IMR-90 (cell line): ENCODE measurements around the gene INAVA. TPM values are rescaled to one million over a fixed set of nuclear protein-coding genes. Genes with fewer than 3 reads are reported as not detected.

Experiments used
- ATAC-seq: fragments of 200-7000 bp; cut with Tn5 transposase; 2 replicates; pipeline ENCODE4 v1.9.1; 2020; ENCODE audit warnings: low read depth, mild to moderate bottlenecking, moderate library complexity
- BruUV-seq: library from RNA; stranded (reverse); fragments of 400-500 nt; replicated peaks from 2 replicates; lab custom pipeline; 2021; lab: Mats Ljungman, UMichigan
- CTCF ChIA-PET: fragments of 300-600 bp; formaldehyde crosslinking; extraction: SDS; loops from one replicate; lab custom pipeline; 2021; ENCODE audit warnings: antibody characterized with exemption; lab: Yijun Ruan, JAX
- POLR2A ChIA-PET: fragments of 300-600 bp; sonication (Branson Sonifier 250); formaldehyde crosslinking; loops from one replicate; lab custom pipeline; 2022; ENCODE audit warnings: antibody characterized with exemption; ENCODE audit not compliant: unreplicated experiment; lab: Charles Lee
- DNase-seq: peaks from one replicate; pipeline ENCODE4 v3.0.0; 2013
- H2AFZ ChIP-seq: replicated peaks from 2 replicates; pipeline ENCODE3; 2013; ENCODE audit warnings: low read length, mild to moderate bottlenecking; ENCODE audit not compliant: poor library complexity
- H2AK5ac ChIP-seq: 2 replicates; pipeline ENCODE4 v1.6.1; 2013; ENCODE audit warnings: low read depth, low read length, inconsistent platforms
- H2AK9ac ChIP-seq: replicated peaks from 2 replicates; pipeline ENCODE3; 2013; ENCODE audit warnings: mild to moderate bottlenecking, low read depth, low read length, moderate library complexity; ENCODE audit not compliant: poor library complexity
- H2BK120ac ChIP-seq: 2 replicates; pipeline ENCODE4 v1.6.1; 2013; ENCODE audit warnings: low read depth, low read length, inconsistent platforms
- H2BK15ac ChIP-seq: 3 replicates; pipeline ENCODE4 v1.6.1; 2013; ENCODE audit warnings: low read depth, low read length, inconsistent platforms
- H2BK20ac ChIP-seq: 2 replicates; pipeline ENCODE4 v1.6.1; 2013; ENCODE audit warnings: low read depth, mild to moderate bottlenecking, inconsistent platforms, low read length, moderate library complexity
- H2BK5ac ChIP-seq: 2 replicates; pipeline ENCODE4 v1.6.1; 2013; ENCODE audit warnings: mild to moderate bottlenecking, low read depth, low read length, inconsistent platforms; ENCODE audit not compliant: poor library complexity, severe bottlenecking
- H3K14ac ChIP-seq: replicated peaks from 2 replicates; pipeline ENCODE4 v1.6.1; 2013; ENCODE audit warnings: low read depth, low read length, inconsistent platforms
- H3K18ac ChIP-seq: 2 replicates; pipeline ENCODE4 v1.6.1; 2013; ENCODE audit warnings: low read depth, low read length, control low read depth
- H3K23ac ChIP-seq: 2 replicates; pipeline ENCODE4 v1.6.1; 2013; ENCODE audit warnings: low read depth, low read length, inconsistent platforms
- H3K27ac ChIP-seq: 2 replicates; pipeline ENCODE4 v1.5.1; 2013; ENCODE audit warnings: mild to moderate bottlenecking, control low read depth, low read length; ENCODE audit not compliant: insufficient read depth
- H3K27me3 ChIP-seq: 2 replicates; pipeline ENCODE4 v1.6.1; 2013; ENCODE audit warnings: low read length; ENCODE audit not compliant: control insufficient read depth, insufficient read depth
- H3K36me3 ChIP-seq: 2 replicates; pipeline ENCODE4 v1.6.1; 2013; ENCODE audit warnings: low read length, mixed read lengths; ENCODE audit not compliant: control insufficient read depth, insufficient read depth
- H3K4ac ChIP-seq: 2 replicates; pipeline ENCODE4 v1.6.1; 2013; ENCODE audit warnings: low read depth, low read length, inconsistent platforms
- H3K4me1 ChIP-seq: 2 replicates; pipeline ENCODE4 v1.6.1; 2013; ENCODE audit warnings: low read length, mixed read lengths; ENCODE audit not compliant: control insufficient read depth, insufficient read depth
- H3K4me2 ChIP-seq: 2 replicates; pipeline ENCODE4 v1.6.1; 2013; ENCODE audit warnings: low read depth, mild to moderate bottlenecking, control low read depth, low read length, moderate library complexity
- H3K4me3 ChIP-seq: 2 replicates; pipeline ENCODE4 v1.5.1; 2013; ENCODE audit warnings: low read depth, mild to moderate bottlenecking, control low read depth, low read length, moderate library complexity; ENCODE audit not compliant: insufficient read depth
- H3K56ac ChIP-seq: 2 replicates; pipeline ENCODE4 v1.6.1; 2013; ENCODE audit warnings: low read length, inconsistent platforms; ENCODE audit not compliant: insufficient read depth; ENCODE audit errors: extremely low read depth
- H3K79me1 ChIP-seq, 2 experiments: 2 replicates each; pipeline ENCODE4 v1.6.1; 2013; ENCODE audit warnings: low read length in 2 of 2, inconsistent platforms in 1 of 2, low read depth in 1 of 2
- H3K9ac ChIP-seq: 2 replicates; pipeline ENCODE4 v1.6.1; 2013; ENCODE audit warnings: low read depth, low read length, control low read depth
- H3K9me1 ChIP-seq: 2 replicates; pipeline ENCODE4 v1.6.1; 2013; ENCODE audit warnings: low read length, inconsistent platforms; ENCODE audit not compliant: insufficient read depth
- H3K9me3 ChIP-seq: 2 replicates; pipeline ENCODE4 v1.6.1; 2013; ENCODE audit warnings: low read length; ENCODE audit not compliant: control insufficient read depth, insufficient read depth
- H4K20me1 ChIP-seq: 2 replicates; pipeline ENCODE4 v1.6.1; 2013; ENCODE audit warnings: low read length, inconsistent platforms; ENCODE audit not compliant: insufficient read depth
- H4K5ac ChIP-seq: 2 replicates; pipeline ENCODE4 v1.6.1; 2013; ENCODE audit warnings: mild to moderate bottlenecking, low read depth, low read length, control low read depth
- H4K8ac ChIP-seq, 2 experiments: 2 replicates each; pipeline ENCODE4 v1.6.1; 2013; ENCODE audit warnings: low read depth in 2 of 2, low read length in 2 of 2, control low read depth in 1 of 2, inconsistent platforms in 1 of 2
- H4K91ac ChIP-seq: 2 replicates; pipeline ENCODE4 v1.6.1; 2013; ENCODE audit warnings: low read depth, low read length, inconsistent platforms; ENCODE audit not compliant: insufficient read depth
- BHLHE40 ChIP-seq: fragments of 150-350 bp; IDR thresholded peaks from 2 replicates; pipeline ENCODE4 v1.6.1; 2016; ENCODE audit warnings: mild to moderate bottlenecking, low read depth, low read length
- CEBPB ChIP-seq: IDR thresholded peaks from 2 replicates; pipeline ENCODE4 v1.6.1; 2012; ENCODE audit warnings: low read depth, low read length, improper control_type of control experiment
- CHD1 ChIP-seq: IDR thresholded peaks from 2 replicates; pipeline ENCODE4 v1.6.1; 2012; ENCODE audit warnings: low read depth, low read length, improper control_type of control experiment
- MAFK ChIP-seq: IDR thresholded peaks from 2 replicates; pipeline ENCODE4 v1.6.1; 2012; ENCODE audit warnings: low read depth, low read length, improper control_type of control experiment
- MAZ ChIP-seq: IDR thresholded peaks from 2 replicates; pipeline ENCODE4 v1.6.1; 2012; ENCODE audit warnings: low read depth, mild to moderate bottlenecking, low read length, improper control_type of control experiment, moderate library complexity, borderline replicate concordance
- NFE2L2 ChIP-seq: fragments of 150-350 bp; IDR thresholded peaks from 2 replicates; pipeline ENCODE4 v1.6.1; 2016; ENCODE audit warnings: low read depth, mild to moderate bottlenecking, low read length
- POLR2A ChIP-seq: IDR thresholded peaks from 2 replicates; pipeline ENCODE4 v1.6.1; 2012; ENCODE audit warnings: mild to moderate bottlenecking, low read depth, low read length
- SMC3 ChIP-seq: fragments of 150-350 bp; IDR thresholded peaks from 2 replicates; pipeline ENCODE4 v1.6.1; 2016; ENCODE audit warnings: low read depth, mild to moderate bottlenecking, antibody characterized with exemption, low read length, moderate library complexity
- USF2 ChIP-seq: fragments of 150-350 bp; IDR thresholded peaks from 2 replicates; pipeline ENCODE4 v1.6.1; 2017; ENCODE audit warnings: mild to moderate bottlenecking, antibody characterized with exemption, low read length, low read depth
- WGBS, 2 experiments: methylation state at CpG; one replicate each; pipeline versions ENCODE4 v1.1.5 to v1.1.7; 2013; ENCODE audit warnings: missing lambda C conversion rate in 2 of 2; ENCODE audit not compliant: insufficient read length in 1 of 2; ENCODE audit errors: extremely low coverage in 2 of 2; 5-methylcytosine and 5-hydroxymethylcytosine counted together
- dilution Hi-C: fragments of 300-500 bp; cut with HindIII; formaldehyde crosslinking; loops from one replicate; pipeline ENCODE4 v1.14.3; 2018; ENCODE audit warnings: low sequenced_read_pairs; ENCODE audit not compliant: unreplicated experiment
- in situ Hi-C: fragments of 300-500 bp; cut with MboI; formaldehyde crosslinking; loops from 3 replicates; pipeline ENCODE4 v1.14.3; 2019; ENCODE audit warnings: low sequenced_read_pairs, inconsistent platforms, mixed read lengths
- intact Hi-C: fragments of 100-400 bp; cut with micrococcal nuclease; formaldehyde crosslinking; loops from 2 replicates; pipeline ENCODE4 v1.10.0; 2022
- polyA plus RNA-seq, 3 experiments: library from polyadenylated mRNA; depleted of rRNA; stranded (reverse); fragments of >200 nt; gene quantifications; 2 replicates each; pipeline ENCODE4 v1.2.3, GENCODE V29; 2012; ENCODE audit warnings: low replicate concordance in 1 of 3
- total RNA-seq: library from RNA; depleted of rRNA; stranded (reverse); fragments of >200 nt; gene quantifications from 2 replicates; pipeline ENCODE4 v1.2.3, GENCODE V29; 2012
- TF ChIP-seq, protein P1 (sequence below): conservative IDR thresholded peaks from 2 replicates; pipeline ENCODE4 v1.5.1; 2012; ENCODE audit warnings: mild to moderate bottlenecking, low read depth, low read length, improper control_type of control experiment

The INAVA gene
- total and polyA plus RNA-seq, 2 of the 4 experiments (the other 2 are of a cell fraction) = under 0.01 to 0.07 TPM

DNA sequence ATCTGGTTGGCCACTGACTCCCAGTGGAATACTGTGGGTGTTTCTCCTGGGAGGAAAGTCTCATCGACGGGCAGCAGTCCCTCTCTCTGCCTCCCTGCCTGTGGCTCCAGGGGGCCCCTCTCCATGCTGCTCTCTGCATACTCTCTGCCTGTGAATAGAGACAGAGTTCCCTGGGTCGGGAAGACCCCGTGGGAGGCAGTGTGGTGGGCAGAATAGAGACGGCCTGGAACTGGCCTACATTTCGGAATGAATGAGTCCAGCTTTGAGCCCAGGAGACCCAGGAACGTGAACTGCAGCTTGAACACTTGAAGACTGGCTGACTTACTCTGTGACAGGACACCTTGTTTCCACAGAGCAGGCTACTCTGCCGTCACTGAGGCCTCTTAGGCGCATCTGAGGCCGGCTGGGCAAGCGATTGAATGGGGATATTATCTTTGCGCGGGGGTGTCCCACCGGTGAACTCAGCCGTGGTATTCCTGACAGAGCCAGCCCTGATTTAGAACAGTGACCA, 64.8 kb downstream of the INAVA start:
- Histone ChIP-seq H3K56ac (no peak overlapping the region), H3K9me3 (no peaks in the 10 kb centered on the region), H2BK20ac (no peak overlapping the region), H2AK5ac (no peak overlapping the region), H4K5ac (no peak overlapping the region), H2BK120ac (no peak overlapping the region), H3K36me3 (no peaks in the 10 kb centered on the region), H4K20me1 (no peaks in the 10 kb centered on the region), H2BK15ac (no peak overlapping the region), H2AFZ (no peak overlapping the region), H3K9ac (no peak overlapping the region), H3K23ac (no peak overlapping the region), H3K9me1 (no peaks in the 10 kb centered on the region), H3K14ac (no peak overlapping the region), H3K4me2 (no peak overlapping the region), H3K27ac (no peak overlapping the region), H3K18ac (no peak overlapping the region), H3K79me1 (no peaks in the 10 kb centered on the region), H2AK9ac (no peak overlapping the region), H3K4me1 (no peaks in the 10 kb centered on the region), H4K91ac (no peak overlapping the region), H3K4ac (no peak overlapping the region), H3K4me3 (no peak overlapping the region), H2BK5ac (no peak overlapping the region), H3K27me3 (peaks cover 43% of the 10 kb centered on the region), H4K8ac (no peak overlapping the region)
- 47% methylated on average over 5 of the region's 15 CpGs; no CpG with 5 or more reads in 1 of the 2 experiments for WGBS, 2 experiments
- dilution Hi-C loops (no loop called here), intact Hi-C loops (no loop called here), in situ Hi-C loops (no loop called here)
- no peak for TF ChIP-seq POLR2A
- TF ChIP-seq USF2 = no peak
- TF ChIP-seq CEBPB = no peak
- no peak for TF ChIP-seq MAFK
- TF ChIP-seq, protein P1, sequence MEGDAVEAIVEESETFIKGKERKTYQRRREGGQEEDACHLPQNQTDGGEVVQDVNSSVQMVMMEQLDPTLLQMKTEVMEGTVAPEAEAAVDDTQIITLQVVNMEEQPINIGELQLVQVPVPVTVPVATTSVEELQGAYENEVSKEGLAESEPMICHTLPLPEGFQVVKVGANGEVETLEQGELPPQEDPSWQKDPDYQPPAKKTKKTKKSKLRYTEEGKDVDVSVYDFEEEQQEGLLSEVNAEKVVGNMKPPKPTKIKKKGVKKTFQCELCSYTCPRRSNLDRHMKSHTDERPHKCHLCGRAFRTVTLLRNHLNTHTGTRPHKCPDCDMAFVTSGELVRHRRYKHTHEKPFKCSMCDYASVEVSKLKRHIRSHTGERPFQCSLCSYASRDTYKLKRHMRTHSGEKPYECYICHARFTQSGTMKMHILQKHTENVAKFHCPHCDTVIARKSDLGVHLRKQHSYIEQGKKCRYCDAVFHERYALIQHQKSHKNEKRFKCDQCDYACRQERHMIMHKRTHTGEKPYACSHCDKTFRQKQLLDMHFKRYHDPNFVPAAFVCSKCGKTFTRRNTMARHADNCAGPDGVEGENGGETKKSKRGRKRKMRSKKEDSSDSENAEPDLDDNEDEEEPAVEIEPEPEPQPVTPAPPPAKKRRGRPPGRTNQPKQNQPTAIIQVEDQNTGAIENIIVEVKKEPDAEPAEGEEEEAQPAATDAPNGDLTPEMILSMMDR = no peak
- TF ChIP-seq SMC3 = no peak
- no peak for TF ChIP-seq MAZ
- TF ChIP-seq NFE2L2 = no peak
- no peak for TF ChIP-seq CHD1
- no peak for TF ChIP-seq BHLHE40
- BruUV-seq = no TSS peak
- ChIA-PET CTCF (no interaction called here), POLR2A (no interaction called here)
- DNase-seq (no peak), ATAC-seq (no peak)
